HTR-8/SVneo (cell line): ENCODE results near the gene EFCAB11.

Source experiments
- DNase-seq: peaks from one replicate; pipeline ENCODE4 v3.0.0; 2011; ENCODE audit warnings: low spot score, mixed read lengths; ENCODE audit not compliant: insufficient read length
- FAIRE-seq: peaks from 2 replicates; lab custom pipeline; 2011; peaks lifted over from hg19 to GRCh38; lab: Jason Lieb, UNC

EFCAB11 gene

GRCh38 chr14:89957791-89958190 is 3.3 kb upstream of the EFCAB11 start:
- no peak for FAIRE-seq
- DNase-seq, result no peak

GRCh38 chr14:89957376-89957775 is 2.8 kb upstream of the EFCAB11 start:
- no peak for DNase-seq
- FAIRE-seq, result no peak

- FAIRE-seq (no peak), DNase-seq (no peak)
Observed at GRCh38 chr14:89956661-89957009, 2.1 kb upstream of the EFCAB11 start.

- DNase-seq (peak; percentile 94), FAIRE-seq (peak; percentile 64)
Observed at GRCh38 chr14:89955745-89956660, 1.5 kb upstream of the EFCAB11 start, which contains the start of gene TDP1. Gene TDP1 (plus strand): TSS chr14:89955927. CDS start chr14:89963115, 7,188 bp downstream.

GRCh38 chr14:89955022-89955744 is 653 bp upstream of the EFCAB11 start:
- no peak for FAIRE-seq

GRCh38 chr14:89953602-89954001 is 928 bp downstream of the EFCAB11 start:
- FAIRE-seq, result no peak
- DNase-seq, result no peak

More at GRCh38 chr14:89955022-89955744, 653 bp upstream of the EFCAB11 start:
- DNase-seq, result no peak

- DNase-seq, result no peak
- no peak for FAIRE-seq
Observed at GRCh38 chr14:89952576-89952975, 2.0 kb downstream of the EFCAB11 start.

GRCh38 chr14:89947344-89947743 is 7.2 kb downstream of the EFCAB11 start:
- no peak for DNase-seq

GRCh38 chr14:89941830-89942377 is 12.6 kb downstream of the EFCAB11 start:
- DNase-seq (no peak), FAIRE-seq (no peak)

More at GRCh38 chr14:89947344-89947743, 7.2 kb downstream of the EFCAB11 start:
- no peak for FAIRE-seq

- FAIRE-seq (no peak), DNase-seq (no peak)
Observed at GRCh38 chr14:89936654-89937185, 17.8 kb downstream of the EFCAB11 start.

- DNase-seq, result no peak
- no peak for FAIRE-seq
Observed at GRCh38 chr14:89933002-89933401, 21.5 kb downstream of the EFCAB11 start.

- FAIRE-seq (no peak), DNase-seq (no peak)
Observed at GRCh38 chr14:89927186-89927865, 27.2 kb downstream of the EFCAB11 start.

GRCh38 chr14:89926694-89927093 is 27.8 kb downstream of the EFCAB11 start:
- no peak for FAIRE-seq
- no peak for DNase-seq

GRCh38 chr14:89924268-89924667 is 30.3 kb downstream of the EFCAB11 start:
- FAIRE-seq (no peak), DNase-seq (no peak)

GRCh38 chr14:89922031-89922907 is 32.3 kb downstream of the EFCAB11 start:
- DNase-seq, result peak; percentile 47
- no peak for FAIRE-seq

GRCh38 chr14:89921346-89921745 is 33.2 kb downstream of the EFCAB11 start:
- DNase-seq, result no peak
- FAIRE-seq, result no peak

- no peak for DNase-seq
- FAIRE-seq, result no peak
Observed at GRCh38 chr14:89920056-89920455, 34.5 kb downstream of the EFCAB11 start.

GRCh38 chr14:89918721-89919120 is 35.8 kb downstream of the EFCAB11 start:
- no peak for DNase-seq
- no peak for FAIRE-seq
